ENCODE measurements around the gene TRPM5.

The TRPM5 gene

GRCh38 chr11:2484576-2485125 is 40.3 kb upstream of the TRPM5 start:
- Histone ChIP-seq H3K79me2 (ENCODE audit: insufficient read depth, low read length) (no peaks in the 10 kb centered on the region), H3K9ac (ENCODE audit: low read length) (no peak overlapping the region), H3K4me3 (ENCODE audit: insufficient read depth, low read length, poor library complexity, severe bottlenecking) (no peak overlapping the region), H3K36me3 (ENCODE audit: low read length) (peaks cover 6% of the 10 kb centered on the region), H3K27me3 (ENCODE audit: low read length) (0 out of 2 replicates have a peak, but pooled peaks cover 7% of the 10 kb centered on the region), H3F3A (ENCODE audit: insufficient read depth) (no peaks in the 10 kb centered on the region), H2AFZ (ENCODE audit: low read depth, low read length, severe bottlenecking) (no peak overlapping the region), H3K9me2 (replicated peaks; ENCODE audit: insufficient read depth, low read length) (no peaks in the 10 kb centered on the region), H3K4me2 (ENCODE audit: low read depth, low read length, poor library complexity, severe bottlenecking) (no peak overlapping the region), H3K27ac (ENCODE audit: low read depth, low read length) (no peak overlapping the region), H4K20me1 (ENCODE audit: low read depth, low read length) (no peaks in the 10 kb centered on the region), H3K9me3 (ENCODE audit: insufficient read depth, low read length) (peaks cover 32% of the 10 kb centered on the region)
- no peak for TF ChIP-seq EZH2phosphoT487 (conservative IDR thresholded peaks at IDR 0.05; ENCODE audit: low read length)
- no peak for TF ChIP-seq CTCF (IDR thresholded peaks at IDR 0.05; ENCODE audit: insufficient read depth, low read length, poor library complexity, severe bottlenecking)

GRCh38 chr11:2483426-2483825 is 39.1 kb upstream of the TRPM5 start:
- Histone ChIP-seq H3K4me3 (ENCODE audit: insufficient read depth, low read length, poor library complexity, severe bottlenecking) (no peak overlapping the region), H2AFZ (ENCODE audit: low read depth, low read length, severe bottlenecking) (no peak overlapping the region), H3F3A (ENCODE audit: insufficient read depth) (no peaks in the 10 kb centered on the region), H4K20me1 (ENCODE audit: low read depth, low read length) (no peaks in the 10 kb centered on the region), H3K9ac (ENCODE audit: low read length) (no peak overlapping the region), H3K79me2 (ENCODE audit: insufficient read depth, low read length) (no peaks in the 10 kb centered on the region), H3K27me3 (ENCODE audit: low read length) (0 out of 2 replicates have a peak, but pooled peaks cover 6% of the 10 kb centered on the region), H3K27ac (ENCODE audit: low read depth, low read length) (no peak overlapping the region), H3K36me3 (ENCODE audit: low read length) (peaks cover 6% of the 10 kb centered on the region), H3K9me2 (replicated peaks; ENCODE audit: insufficient read depth, low read length) (no peaks in the 10 kb centered on the region), H3K4me2 (ENCODE audit: low read depth, low read length, poor library complexity, severe bottlenecking) (no peak overlapping the region), H3K9me3 (ENCODE audit: insufficient read depth, low read length) (peaks cover 32% of the 10 kb centered on the region)
- TF ChIP-seq CTCF (IDR thresholded peaks at IDR 0.05; ENCODE audit: insufficient read depth, low read length, poor library complexity, severe bottlenecking) (no peak), EZH2phosphoT487 (conservative IDR thresholded peaks at IDR 0.05; ENCODE audit: low read length) (no peak)

GRCh38 chr11:2482745-2483144 is 38.4 kb upstream of the TRPM5 start:
- H4K20me1 ChIP-seq (ENCODE audit: low read depth, low read length): no peaks in the 10 kb centered on the region
- H3K27me3 ChIP-seq (ENCODE audit: low read length): no peaks in the 10 kb centered on the region
- H3K9me3 ChIP-seq (ENCODE audit: insufficient read depth, low read length): peaks cover 31% of the 10 kb centered on the region
- H3K4me2 ChIP-seq (ENCODE audit: low read depth, low read length, poor library complexity, severe bottlenecking): no peak overlapping the region
- no peak overlapping the region for H3K4me3 ChIP-seq (ENCODE audit: insufficient read depth, low read length, poor library complexity, severe bottlenecking)
- H3F3A ChIP-seq (ENCODE audit: insufficient read depth): no peaks in the 10 kb centered on the region
- no peaks in the 10 kb centered on the region for H3K9me2 ChIP-seq (replicated peaks; ENCODE audit: insufficient read depth, low read length)
- no peak overlapping the region for H2AFZ ChIP-seq (ENCODE audit: low read depth, low read length, severe bottlenecking)
- no peak overlapping the region for H3K9ac ChIP-seq (ENCODE audit: low read length)
- TF ChIP-seq EZH2phosphoT487 (conservative IDR thresholded peaks at IDR 0.05; ENCODE audit: low read length) (no peak), CTCF (IDR thresholded peaks at IDR 0.05; ENCODE audit: insufficient read depth, low read length, poor library complexity, severe bottlenecking) (no peak)
- no peaks in the 10 kb centered on the region for H3K79me2 ChIP-seq (ENCODE audit: insufficient read depth, low read length)
- H3K27ac ChIP-seq (ENCODE audit: low read depth, low read length): no peak overlapping the region
- peaks cover under 1% of the 10 kb centered on the region; the same call in 1 of the 2 replicates for H3K36me3 ChIP-seq (ENCODE audit: low read length)

All from SU-DHL-6 (cell line).